Activated naive CD8-positive, alpha-beta T cell treated with anti-CD3 and anti-CD28 coated beads for 36 hours (primary cell): ENCODE results near the gene ELP5. TPM values are rescaled to one million over a fixed set of nuclear protein-coding genes. Genes with fewer than 3 reads are reported as not detected.

Experiments used
- DNase-seq: peaks from one replicate; pipeline ENCODE4 v3.0.0; 2021
- H3K27ac Mint-ChIP-seq: one replicate; pipeline ENCODE4 v1.8.0; 2022; ENCODE audit warnings: mild to moderate bottlenecking, moderate library complexity, mixed read lengths
- H3K27me3 Mint-ChIP-seq: one replicate; pipeline ENCODE4 v1.8.0; 2022; ENCODE audit warnings: mild to moderate bottlenecking, mixed read lengths
- H3K36me3 Mint-ChIP-seq: one replicate; pipeline ENCODE4 v1.8.0; 2021; ENCODE audit warnings: mild to moderate bottlenecking, mixed read lengths
- H3K4me1 Mint-ChIP-seq: one replicate; pipeline ENCODE4 v1.8.0; 2021; ENCODE audit warnings: mixed read lengths
- H3K4me3 Mint-ChIP-seq: one replicate; pipeline ENCODE4 v1.8.0; 2022; ENCODE audit warnings: mild to moderate bottlenecking, moderate library complexity, mixed read lengths
- H3K9me3 Mint-ChIP-seq: one replicate; pipeline ENCODE4 v1.8.0; 2022; ENCODE audit warnings: mixed read lengths
- total RNA-seq, 2 experiments: library from RNA; stranded (reverse); gene quantifications; one replicate each; pipeline ENCODE4 v1.2.3, GENCODE V29; 2021

Gene ELP5, protein sequence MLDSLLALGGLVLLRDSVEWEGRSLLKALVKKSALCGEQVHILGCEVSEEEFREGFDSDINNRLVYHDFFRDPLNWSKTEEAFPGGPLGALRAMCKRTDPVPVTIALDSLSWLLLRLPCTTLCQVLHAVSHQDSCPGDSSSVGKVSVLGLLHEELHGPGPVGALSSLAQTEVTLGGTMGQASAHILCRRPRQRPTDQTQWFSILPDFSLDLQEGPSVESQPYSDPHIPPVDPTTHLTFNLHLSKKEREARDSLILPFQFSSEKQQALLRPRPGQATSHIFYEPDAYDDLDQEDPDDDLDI
- 100 to 1,000 TPM in 1 of 2 experiments, 10 to 100 TPM in 1; 99.0 to 110 TPM for total RNA-seq

- DNase-seq = peak; percentile 91
- Mint-ChIP-seq H3K4me1 (peaks cover 29% of the 10 kb centered on the region), H3K27me3 (no peaks in the 10 kb centered on the region), H3K4me3 (peak within 1 kb of the TSS; percentile 97), H3K36me3 (peaks cover 39% of the 10 kb centered on the region), H3K27ac (peak within 1 kb of the TSS; percentile 100), H3K9me3 (no peaks in the 10 kb centered on the region)
Observed at GRCh38 chr17:7252176-7253043, at the start of gene ELP5. TSS of gene ELP5 (plus strand) at chr17:7252215. CDS start at chr17:7252551, 336 bp downstream.

DNA sequence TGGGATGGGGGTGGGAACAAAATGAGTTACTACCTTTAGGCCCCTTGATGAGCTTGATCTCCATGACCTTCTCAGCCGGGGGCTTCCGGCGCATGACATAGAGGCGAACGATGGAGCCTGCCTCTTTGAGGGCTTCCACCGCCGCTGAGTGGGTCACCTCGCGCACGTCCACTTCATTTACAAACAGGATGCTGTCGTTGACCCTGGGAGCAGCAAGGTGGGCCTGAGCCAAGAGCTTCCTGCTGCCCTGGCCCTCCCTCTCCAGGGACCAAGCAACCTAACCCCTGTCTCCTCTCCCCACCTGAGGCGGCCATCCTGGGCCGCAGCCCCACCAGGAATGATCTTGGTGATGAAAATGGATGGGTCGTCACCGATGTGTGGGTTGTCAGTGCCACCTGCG lies 48.6 kb upstream of the ELP5 start:
- Mint-ChIP-seq H3K27ac (no peak overlapping the region), H3K36me3 (no peaks in the 10 kb centered on the region), H3K9me3 (no peaks in the 10 kb centered on the region), H3K4me3 (peak overlapping the region; percentile 9), H3K27me3 (no peaks in the 10 kb centered on the region), H3K4me1 (peaks cover 25% of the 10 kb centered on the region)
- DNase-seq = no peak

- H3K36me3 Mint-ChIP-seq = no peaks in the 10 kb centered on the region
- H3K9me3 Mint-ChIP-seq = no peaks in the 10 kb centered on the region
Observed at GRCh38 chr17:7204336-7204735, 47.7 kb upstream of the ELP5 start.

DNA sequence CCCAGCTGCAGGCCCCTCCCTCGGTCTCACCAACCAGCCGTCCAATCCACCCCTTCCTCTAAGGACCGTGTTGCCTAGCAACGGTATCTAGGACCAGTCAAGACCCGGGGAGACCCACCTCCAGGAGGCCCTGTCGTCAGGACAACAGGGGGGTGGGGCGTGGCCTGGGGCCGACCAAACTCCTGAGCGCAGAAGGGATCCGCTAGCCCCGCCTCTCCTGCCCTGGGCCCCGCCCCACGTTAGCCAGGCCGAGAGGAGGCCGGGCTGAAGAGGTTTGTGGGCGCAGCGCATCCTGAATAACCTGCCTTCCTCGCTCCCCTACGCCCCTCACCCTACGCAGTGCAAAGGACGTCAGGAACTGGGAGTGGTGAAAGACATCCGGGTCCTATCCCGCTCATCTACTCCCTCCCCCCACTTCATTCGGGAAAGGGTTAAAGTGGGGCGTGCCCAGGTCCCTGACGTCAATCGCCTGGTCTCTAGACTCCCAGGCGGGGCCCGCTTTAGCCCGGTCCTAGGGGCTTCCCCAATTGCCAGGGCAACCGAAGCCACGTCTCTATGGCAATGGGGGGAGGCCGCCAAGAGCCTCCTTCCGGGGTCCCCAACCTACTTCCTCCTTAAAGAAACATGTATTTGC lies 47.1 kb upstream of the ELP5 start:
- H3K4me3 Mint-ChIP-seq = peak overlapping the region; percentile 81
- DNase-seq = peak; percentile 95
- H3K27me3 Mint-ChIP-seq = no peaks in the 10 kb centered on the region
- H3K4me1 Mint-ChIP-seq = peaks cover 25% of the 10 kb centered on the region
- no peaks in the 10 kb centered on the region for H3K9me3 Mint-ChIP-seq
- H3K27ac Mint-ChIP-seq = peak overlapping the region; percentile 93
- H3K36me3 Mint-ChIP-seq = no peaks in the 10 kb centered on the region

More at GRCh38 chr17:7204336-7204735, 47.7 kb upstream of the ELP5 start:
- Mint-ChIP-seq H3K27me3 (no peaks in the 10 kb centered on the region), H3K4me1 (peaks cover 25% of the 10 kb centered on the region), H3K27ac (peak overlapping the region; percentile 93), H3K4me3 (peak overlapping the region; percentile 81)
- DNase-seq = no peak

- Mint-ChIP-seq H3K9me3 (no peaks in the 10 kb centered on the region), H3K4me3 (peak overlapping the region; percentile 81), H3K4me1 (peaks cover 25% of the 10 kb centered on the region), H3K27ac (peak overlapping the region; percentile 93), H3K27me3 (no peaks in the 10 kb centered on the region), H3K36me3 (no peaks in the 10 kb centered on the region)
- no peak for DNase-seq
Observed at GRCh38 chr17:7205561-7205960, 46.5 kb upstream of the ELP5 start.

GRCh38 chr17:7207120-7208001 lies 44.7 kb upstream of the ELP5 start:
- no peak for DNase-seq
- Mint-ChIP-seq H3K27me3 (no peaks in the 10 kb centered on the region), H3K4me3 (no peak overlapping the region), H3K27ac (peak overlapping the region; percentile 42), H3K4me1 (peaks cover 28% of the 10 kb centered on the region), H3K9me3 (no peaks in the 10 kb centered on the region), H3K36me3 (no peaks in the 10 kb centered on the region)

DNA sequence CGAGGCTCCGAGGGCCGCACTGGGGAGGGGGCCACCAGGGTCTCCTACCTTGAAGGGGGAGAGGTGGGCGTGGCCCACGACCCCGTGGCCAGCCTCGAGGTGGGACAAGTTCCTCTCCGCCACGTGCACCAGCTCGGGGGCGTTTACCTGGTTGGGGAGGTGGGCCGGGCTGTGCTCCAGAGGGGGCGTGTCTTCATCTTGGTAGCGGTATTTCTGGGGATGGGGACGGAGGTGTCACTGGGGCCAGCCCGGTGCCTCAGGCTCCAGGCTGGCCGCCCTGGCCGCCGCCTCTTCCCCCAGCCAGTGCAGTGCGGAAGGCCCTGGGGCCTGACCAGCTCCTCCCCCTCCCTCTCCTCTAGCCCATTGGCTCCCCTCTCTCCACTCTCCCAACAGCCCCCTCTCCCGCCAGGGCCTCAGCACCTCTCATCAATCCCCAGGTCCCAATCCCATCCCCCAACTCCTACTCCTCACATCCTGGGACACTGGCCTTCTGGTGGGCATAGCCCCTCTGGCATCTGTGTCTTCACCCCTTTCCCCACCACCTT lies 43.9 kb upstream of the ELP5 start:
- Mint-ChIP-seq H3K9me3 (no peaks in the 10 kb centered on the region), H3K4me1 (peaks cover 30% of the 10 kb centered on the region), H3K4me3 (no peak overlapping the region), H3K27me3 (no peaks in the 10 kb centered on the region), H3K36me3 (no peaks in the 10 kb centered on the region), H3K27ac (no peak overlapping the region)
- no peak for DNase-seq

DNA sequence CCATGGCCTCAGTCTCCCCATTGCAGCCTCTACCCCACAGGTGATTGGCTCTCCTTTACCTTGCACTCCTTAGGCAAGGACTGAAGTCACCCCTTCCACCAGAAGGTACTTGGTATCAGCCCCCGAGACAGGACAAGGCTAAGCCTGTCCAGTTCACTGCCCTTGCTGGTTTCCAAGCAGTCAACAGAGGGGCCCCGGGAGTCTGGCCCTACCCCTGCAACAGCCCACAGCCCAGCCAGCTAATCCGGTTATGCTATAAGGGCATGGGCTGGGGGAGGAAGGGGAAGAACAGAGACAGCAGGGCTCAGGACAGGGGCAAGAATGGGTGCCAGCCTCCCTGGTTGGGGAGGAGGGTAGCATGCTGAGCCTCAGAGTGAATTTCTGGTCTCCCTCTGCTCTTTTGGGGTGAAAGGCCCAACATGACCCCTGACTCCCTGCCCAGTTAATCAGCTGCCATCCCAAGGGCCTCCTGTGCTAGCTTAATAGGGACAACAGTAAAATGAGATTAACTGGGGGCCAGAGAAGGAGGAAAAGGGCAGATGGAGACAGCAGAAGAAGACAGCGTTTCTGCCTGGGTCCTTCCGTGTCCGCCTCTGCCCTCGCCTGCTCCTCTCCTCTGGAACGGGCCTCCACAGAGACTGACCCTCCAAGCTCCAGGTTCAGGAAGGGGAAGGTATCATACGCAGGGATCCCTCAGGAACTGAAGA lies 43.1 kb upstream of the ELP5 start:
- H3K36me3 Mint-ChIP-seq = no peaks in the 10 kb centered on the region
- H3K4me3 Mint-ChIP-seq = no peak overlapping the region
- no peaks in the 10 kb centered on the region for H3K9me3 Mint-ChIP-seq
- peaks cover 35% of the 10 kb centered on the region for H3K4me1 Mint-ChIP-seq
- no peak for DNase-seq
- no peaks in the 10 kb centered on the region for H3K27me3 Mint-ChIP-seq
- no peak overlapping the region for H3K27ac Mint-ChIP-seq

GRCh38 chr17:7211491-7212273 lies 40.3 kb upstream of the ELP5 start:
- Mint-ChIP-seq H3K4me1 (peaks cover 38% of the 10 kb centered on the region), H3K27ac (peak overlapping the region; percentile 2), H3K4me3 (no peak overlapping the region), H3K36me3 (no peaks in the 10 kb centered on the region), H3K27me3 (peaks cover 3% of the 10 kb centered on the region), H3K9me3 (no peaks in the 10 kb centered on the region)
- no peak for DNase-seq

DNA sequence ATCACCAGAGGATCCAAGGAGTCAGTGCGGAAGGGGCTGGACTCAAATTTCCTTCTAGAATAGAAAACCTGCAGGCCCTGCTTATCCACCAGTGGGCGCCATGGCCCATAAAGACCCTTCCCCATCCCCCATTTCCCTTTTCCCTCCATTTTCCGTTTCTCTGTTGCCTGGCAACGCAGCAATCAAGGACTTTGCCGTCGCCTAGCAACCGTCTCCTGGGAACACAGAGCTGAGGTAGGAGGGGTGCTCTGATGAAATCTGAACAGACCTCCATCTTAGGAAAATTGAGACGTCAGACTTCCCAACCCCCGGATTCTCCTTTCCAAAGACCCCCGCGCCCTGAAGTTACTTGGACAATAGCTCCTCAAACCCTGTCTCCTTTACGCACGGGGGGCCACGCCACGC lies 38.1 kb upstream of the ELP5 start:
- H3K36me3 Mint-ChIP-seq = no peaks in the 10 kb centered on the region
- H3K27me3 Mint-ChIP-seq = peaks cover 3% of the 10 kb centered on the region
- peaks cover 52% of the 10 kb centered on the region for H3K4me1 Mint-ChIP-seq
- DNase-seq = no peak
- H3K9me3 Mint-ChIP-seq = no peaks in the 10 kb centered on the region
- H3K4me3 Mint-ChIP-seq = peak overlapping the region; percentile 76
- peak overlapping the region; percentile 95 for H3K27ac Mint-ChIP-seq

DNA sequence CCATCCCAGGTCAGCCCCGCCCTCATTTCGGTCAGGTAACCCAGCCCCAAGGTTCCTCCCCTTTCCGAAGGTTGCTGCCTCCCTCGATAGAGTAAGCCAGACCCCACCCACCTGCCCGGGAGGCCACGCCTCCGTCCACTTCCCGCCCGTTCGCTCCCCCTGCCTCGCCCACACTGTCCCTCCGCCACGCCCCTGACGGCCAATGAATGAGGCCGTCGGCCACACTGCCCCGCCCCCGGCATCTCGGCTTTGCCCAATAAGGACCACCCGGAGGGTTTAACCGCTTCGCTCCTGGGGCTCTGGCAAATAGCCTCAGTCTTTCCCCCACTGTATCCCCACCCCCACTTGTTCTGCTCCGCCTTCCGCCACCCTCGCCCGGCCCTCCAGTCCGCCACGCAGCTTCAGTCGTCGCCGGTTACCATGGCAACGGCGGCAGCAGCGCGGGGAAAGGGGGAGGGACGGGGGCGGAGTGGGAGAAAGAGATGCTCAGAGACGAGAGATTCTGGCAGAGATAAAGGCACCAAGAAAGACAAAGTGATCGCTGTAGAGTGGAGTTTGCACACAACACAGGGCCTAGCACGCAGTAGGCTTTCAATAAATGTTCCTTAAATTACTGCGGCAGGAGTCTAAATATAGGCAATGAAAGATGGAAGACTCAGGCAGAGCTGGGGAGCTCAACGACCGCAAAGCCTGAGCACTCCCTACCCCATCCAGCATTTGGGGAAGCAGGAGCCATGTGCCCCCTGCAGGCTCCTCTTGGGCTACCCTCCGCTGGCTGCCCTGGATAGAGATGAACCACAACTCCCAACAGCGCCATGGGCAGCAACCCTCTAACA lies 37.5 kb upstream of the ELP5 start:
- Mint-ChIP-seq H3K36me3 (no peaks in the 10 kb centered on the region), H3K27me3 (peaks cover 3% of the 10 kb centered on the region), H3K27ac (peak overlapping the region; percentile 95), H3K4me1 (peaks cover 58% of the 10 kb centered on the region), H3K4me3 (peak overlapping the region; percentile 76), H3K9me3 (no peaks in the 10 kb centered on the region)
- peak; percentile 100 for DNase-seq

DNA sequence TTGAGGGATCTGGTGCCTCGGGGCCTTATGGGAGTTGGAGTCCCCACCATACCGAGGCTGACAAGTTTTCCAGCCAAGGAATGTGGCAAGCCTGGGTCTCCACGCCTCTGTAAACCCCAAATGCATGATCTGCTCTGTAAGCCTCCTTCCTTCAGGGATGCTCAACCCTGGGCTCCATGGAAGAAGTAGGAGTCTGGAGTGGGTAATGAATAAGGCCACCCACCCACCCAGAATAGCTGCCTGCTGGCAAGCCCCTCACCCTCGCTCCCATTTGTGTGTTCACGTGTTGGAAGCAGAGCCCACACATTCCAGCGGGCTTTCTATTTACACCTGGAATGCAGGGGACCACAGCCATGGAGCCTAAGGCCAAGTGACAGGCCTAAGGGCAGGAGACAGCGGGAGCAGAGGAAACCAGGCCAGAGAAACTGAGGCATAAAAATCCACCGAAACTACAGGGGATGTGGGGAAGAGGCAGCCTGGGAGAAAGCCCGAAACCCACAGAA lies 36.8 kb upstream of the ELP5 start:
- peak overlapping the region; percentile 76 for H3K4me3 Mint-ChIP-seq
- peaks cover 59% of the 10 kb centered on the region for H3K4me1 Mint-ChIP-seq
- DNase-seq = no peak
- peak overlapping the region; percentile 95 for H3K27ac Mint-ChIP-seq
- H3K9me3 Mint-ChIP-seq = no peaks in the 10 kb centered on the region
- no peaks in the 10 kb centered on the region for H3K36me3 Mint-ChIP-seq
- H3K27me3 Mint-ChIP-seq = peaks cover 3% of the 10 kb centered on the region
